HepG2 (cell line): ENCODE measurements around the gene NFKBIL1. TPM values are rescaled to one million over a fixed set of nuclear protein-coding genes. Genes with fewer than 3 reads are reported as not detected.
A peak's percentile ranks its signal among the peaks of the same experiment; 100 is the strongest.

Source experiments
- CHD2 ChIP-seq: IDR thresholded peaks from 2 replicates; pipeline ENCODE4 v1.6.1; 2011; ENCODE audit warnings: low read depth, low read length, improper control_type of control experiment
- ZKSCAN1 ChIP-seq: fragments of 150-350 bp; IDR thresholded peaks from 2 replicates; pipeline ENCODE4 v1.6.1; 2014; ENCODE audit warnings: low read length
- ZNF136 ChIP-seq: sonication (generic); formaldehyde crosslinking; IDR thresholded peaks from 2 replicates; pipeline ENCODE4 v1.8.1; 2022; ENCODE audit warnings: low read depth, mild to moderate bottlenecking, moderate library complexity, missing genetic modification reagents
- ZNF451 ChIP-seq: sonication (generic); formaldehyde crosslinking; IDR thresholded peaks from 2 replicates; pipeline ENCODE4 v1.5.0; 2020; ENCODE audit warnings: mild to moderate bottlenecking, missing genetic modification reagents
- ZNF816 ChIP-seq: sonication (generic); formaldehyde crosslinking; IDR thresholded peaks from 2 replicates; pipeline ENCODE4 v1.8.0; 2022; ENCODE audit warnings: missing genetic modification reagents, mild to moderate bottlenecking, borderline replicate concordance
- ZSCAN20 ChIP-seq: sonication (generic); formaldehyde crosslinking; IDR thresholded peaks from 2 replicates; pipeline ENCODE4 v1.4.0; 2020; ENCODE audit warnings: missing genetic modification reagents, mild to moderate bottlenecking, borderline replicate concordance
- polyA plus RNA-seq, 8 experiments: library from polyadenylated mRNA; depleted of rRNA in 3 of 8; stranded (reverse) in 7 of 8; unstranded in 1 of 8; fragments of >200 nt; fragmentation: Illumina TruSeq in 4 of 8; extraction: Trizol in 4 of 8; gene quantifications; 2 replicates each; pipeline versions ENCODE4 v1.2.1 to v1.2.3, GENCODE V29; 2011 to 2016; ENCODE audit warnings: low read depth in 4 of 8, missing spikeins in 1 of 8, mixed read lengths in 1 of 8; ENCODE audit not compliant: insufficient read depth in 1 of 8
- total RNA-seq, 5 experiments: library from RNA; depleted of rRNA; stranded (reverse); fragments of >200 nt; fragmentation: Illumina TruSeq; extraction: Trizol; gene quantifications; 2 replicates each; pipeline ENCODE4 v1.2.3, GENCODE V29; 2016; ENCODE audit warnings: low read depth in 1 of 5
- TF ChIP-seq, protein P1 (sequence below): sonication (generic); formaldehyde crosslinking; IDR thresholded peaks from 2 replicates; pipeline ENCODE4 v1.4.0; 2020; ENCODE audit warnings: mild to moderate bottlenecking, missing genetic modification reagents
- TF ChIP-seq, protein P2 (sequence below), 2 experiments: fragments of 450-650 bp in 1 of 2; sonication (generic) in 1 of 2; formaldehyde crosslinking in 1 of 2; IDR thresholded peaks; 2 replicates each; pipeline versions ENCODE4 v1.6.1 to v1.8.0; 2016 to 2022; ENCODE audit warnings: antibody characterized with exemption in 1 of 2, mild to moderate bottlenecking in 1 of 2, missing genetic modification reagents in 1 of 2
- TF ChIP-seq, protein P3 (sequence below): fragments of 450-650 bp; IDR thresholded peaks from 2 replicates; pipeline ENCODE4 v1.6.1; 2017; ENCODE audit warnings: mild to moderate bottlenecking
- TF ChIP-seq, protein P4 (sequence below): sonication (generic); formaldehyde crosslinking; IDR thresholded peaks from 2 replicates; pipeline ENCODE4 v1.4.0; 2020; ENCODE audit warnings: mild to moderate bottlenecking, missing genetic modification reagents

The NFKBIL1 gene
- total and polyA plus RNA-seq, 2 of the 13 experiments (the other 11 are each of a cell fraction or from before 2014, with no cell fraction given) = 9.7 to 19.5 TPM

DNA sequence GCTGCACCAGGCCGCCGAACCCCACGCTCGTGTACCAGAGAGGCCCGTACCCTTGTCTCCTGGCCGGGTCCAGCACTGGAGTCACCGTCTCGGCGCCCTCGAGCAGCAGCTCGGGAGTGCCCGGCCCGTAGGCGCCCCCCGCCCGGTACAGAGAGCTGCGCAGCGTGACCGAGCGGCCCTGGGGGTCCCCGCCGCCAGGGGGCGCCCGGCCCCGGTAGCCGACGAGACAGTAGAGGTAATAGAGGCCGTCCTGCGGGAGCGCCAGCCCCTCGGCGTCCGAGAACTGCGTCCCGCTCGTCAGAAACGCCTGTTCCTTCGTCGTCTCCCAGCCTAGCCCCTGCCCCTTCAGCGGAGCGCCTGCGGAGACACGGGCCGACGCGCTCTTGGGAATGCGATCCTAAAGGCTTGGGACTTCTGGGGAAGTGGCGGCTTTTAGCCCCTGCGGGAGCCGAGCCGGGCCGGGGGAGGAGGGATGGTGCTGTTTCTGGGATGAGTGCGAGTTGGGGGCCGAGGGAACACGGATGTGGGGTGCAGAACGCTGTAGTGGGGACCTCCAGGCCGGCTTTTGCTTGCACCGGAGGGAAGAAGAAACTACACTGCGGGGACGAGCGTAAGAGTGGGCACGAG, 33.5 kb downstream of the NFKBIL1 start (continued):
- TF ChIP-seq, protein P1, sequence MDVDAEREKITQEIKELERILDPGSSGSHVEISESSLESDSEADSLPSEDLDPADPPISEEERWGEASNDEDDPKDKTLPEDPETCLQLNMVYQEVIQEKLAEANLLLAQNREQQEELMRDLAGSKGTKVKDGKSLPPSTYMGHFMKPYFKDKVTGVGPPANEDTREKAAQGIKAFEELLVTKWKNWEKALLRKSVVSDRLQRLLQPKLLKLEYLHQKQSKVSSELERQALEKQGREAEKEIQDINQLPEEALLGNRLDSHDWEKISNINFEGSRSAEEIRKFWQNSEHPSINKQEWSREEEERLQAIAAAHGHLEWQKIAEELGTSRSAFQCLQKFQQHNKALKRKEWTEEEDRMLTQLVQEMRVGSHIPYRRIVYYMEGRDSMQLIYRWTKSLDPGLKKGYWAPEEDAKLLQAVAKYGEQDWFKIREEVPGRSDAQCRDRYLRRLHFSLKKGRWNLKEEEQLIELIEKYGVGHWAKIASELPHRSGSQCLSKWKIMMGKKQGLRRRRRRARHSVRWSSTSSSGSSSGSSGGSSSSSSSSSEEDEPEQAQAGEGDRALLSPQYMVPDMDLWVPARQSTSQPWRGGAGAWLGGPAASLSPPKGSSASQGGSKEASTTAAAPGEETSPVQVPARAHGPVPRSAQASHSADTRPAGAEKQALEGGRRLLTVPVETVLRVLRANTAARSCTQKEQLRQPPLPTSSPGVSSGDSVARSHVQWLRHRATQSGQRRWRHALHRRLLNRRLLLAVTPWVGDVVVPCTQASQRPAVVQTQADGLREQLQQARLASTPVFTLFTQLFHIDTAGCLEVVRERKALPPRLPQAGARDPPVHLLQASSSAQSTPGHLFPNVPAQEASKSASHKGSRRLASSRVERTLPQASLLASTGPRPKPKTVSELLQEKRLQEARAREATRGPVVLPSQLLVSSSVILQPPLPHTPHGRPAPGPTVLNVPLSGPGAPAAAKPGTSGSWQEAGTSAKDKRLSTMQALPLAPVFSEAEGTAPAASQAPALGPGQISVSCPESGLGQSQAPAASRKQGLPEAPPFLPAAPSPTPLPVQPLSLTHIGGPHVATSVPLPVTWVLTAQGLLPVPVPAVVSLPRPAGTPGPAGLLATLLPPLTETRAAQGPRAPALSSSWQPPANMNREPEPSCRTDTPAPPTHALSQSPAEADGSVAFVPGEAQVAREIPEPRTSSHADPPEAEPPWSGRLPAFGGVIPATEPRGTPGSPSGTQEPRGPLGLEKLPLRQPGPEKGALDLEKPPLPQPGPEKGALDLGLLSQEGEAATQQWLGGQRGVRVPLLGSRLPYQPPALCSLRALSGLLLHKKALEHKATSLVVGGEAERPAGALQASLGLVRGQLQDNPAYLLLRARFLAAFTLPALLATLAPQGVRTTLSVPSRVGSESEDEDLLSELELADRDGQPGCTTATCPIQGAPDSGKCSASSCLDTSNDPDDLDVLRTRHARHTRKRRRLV (CRISPR knock-in tag) = peak; percentile 46; the same call in 1 of the 2 replicates
- no peak for TF ChIP-seq ZNF816 (CRISPR knock-in tag)
- TF ChIP-seq, protein P2, sequence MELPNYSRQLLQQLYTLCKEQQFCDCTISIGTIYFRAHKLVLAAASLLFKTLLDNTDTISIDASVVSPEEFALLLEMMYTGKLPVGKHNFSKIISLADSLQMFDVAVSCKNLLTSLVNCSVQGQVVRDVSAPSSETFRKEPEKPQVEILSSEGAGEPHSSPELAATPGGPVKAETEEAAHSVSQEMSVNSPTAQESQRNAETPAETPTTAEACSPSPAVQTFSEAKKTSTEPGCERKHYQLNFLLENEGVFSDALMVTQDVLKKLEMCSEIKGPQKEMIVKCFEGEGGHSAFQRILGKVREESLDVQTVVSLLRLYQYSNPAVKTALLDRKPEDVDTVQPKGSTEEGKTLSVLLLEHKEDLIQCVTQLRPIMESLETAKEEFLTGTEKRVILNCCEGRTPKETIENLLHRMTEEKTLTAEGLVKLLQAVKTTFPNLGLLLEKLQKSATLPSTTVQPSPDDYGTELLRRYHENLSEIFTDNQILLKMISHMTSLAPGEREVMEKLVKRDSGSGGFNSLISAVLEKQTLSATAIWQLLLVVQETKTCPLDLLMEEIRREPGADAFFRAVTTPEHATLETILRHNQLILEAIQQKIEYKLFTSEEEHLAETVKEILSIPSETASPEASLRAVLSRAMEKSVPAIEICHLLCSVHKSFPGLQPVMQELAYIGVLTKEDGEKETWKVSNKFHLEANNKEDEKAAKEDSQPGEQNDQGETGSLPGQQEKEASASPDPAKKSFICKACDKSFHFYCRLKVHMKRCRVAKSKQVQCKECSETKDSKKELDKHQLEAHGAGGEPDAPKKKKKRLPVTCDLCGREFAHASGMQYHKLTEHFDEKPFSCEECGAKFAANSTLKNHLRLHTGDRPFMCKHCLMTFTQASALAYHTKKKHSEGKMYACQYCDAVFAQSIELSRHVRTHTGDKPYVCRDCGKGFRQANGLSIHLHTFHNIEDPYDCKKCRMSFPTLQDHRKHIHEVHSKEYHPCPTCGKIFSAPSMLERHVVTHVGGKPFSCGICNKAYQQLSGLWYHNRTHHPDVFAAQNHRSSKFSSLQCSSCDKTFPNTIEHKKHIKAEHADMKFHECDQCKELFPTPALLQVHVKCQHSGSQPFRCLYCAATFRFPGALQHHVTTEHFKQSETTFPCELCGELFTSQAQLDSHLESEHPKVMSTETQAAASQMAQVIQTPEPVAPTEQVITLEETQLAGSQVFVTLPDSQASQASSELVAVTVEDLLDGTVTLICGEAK (IDR thresholded peaks at IDR 0.05) = no peak
- TF ChIP-seq, protein P2 (CRISPR knock-in tag; IDR thresholded peaks at IDR 0.05) = peak; percentile 43; the same call in 1 of the 2 replicates
- no peak for TF ChIP-seq ZKSCAN1
- peak; percentile 38; the same call in 1 of the 2 replicates for TF ChIP-seq ZNF451 (CRISPR knock-in tag)
- TF ChIP-seq ZNF136 (CRISPR knock-in tag) = no peak
- TF ChIP-seq ZSCAN20 (CRISPR knock-in tag) = peak; percentile 29; the same call in 1 of the 2 replicates
- TF ChIP-seq, protein P3, sequence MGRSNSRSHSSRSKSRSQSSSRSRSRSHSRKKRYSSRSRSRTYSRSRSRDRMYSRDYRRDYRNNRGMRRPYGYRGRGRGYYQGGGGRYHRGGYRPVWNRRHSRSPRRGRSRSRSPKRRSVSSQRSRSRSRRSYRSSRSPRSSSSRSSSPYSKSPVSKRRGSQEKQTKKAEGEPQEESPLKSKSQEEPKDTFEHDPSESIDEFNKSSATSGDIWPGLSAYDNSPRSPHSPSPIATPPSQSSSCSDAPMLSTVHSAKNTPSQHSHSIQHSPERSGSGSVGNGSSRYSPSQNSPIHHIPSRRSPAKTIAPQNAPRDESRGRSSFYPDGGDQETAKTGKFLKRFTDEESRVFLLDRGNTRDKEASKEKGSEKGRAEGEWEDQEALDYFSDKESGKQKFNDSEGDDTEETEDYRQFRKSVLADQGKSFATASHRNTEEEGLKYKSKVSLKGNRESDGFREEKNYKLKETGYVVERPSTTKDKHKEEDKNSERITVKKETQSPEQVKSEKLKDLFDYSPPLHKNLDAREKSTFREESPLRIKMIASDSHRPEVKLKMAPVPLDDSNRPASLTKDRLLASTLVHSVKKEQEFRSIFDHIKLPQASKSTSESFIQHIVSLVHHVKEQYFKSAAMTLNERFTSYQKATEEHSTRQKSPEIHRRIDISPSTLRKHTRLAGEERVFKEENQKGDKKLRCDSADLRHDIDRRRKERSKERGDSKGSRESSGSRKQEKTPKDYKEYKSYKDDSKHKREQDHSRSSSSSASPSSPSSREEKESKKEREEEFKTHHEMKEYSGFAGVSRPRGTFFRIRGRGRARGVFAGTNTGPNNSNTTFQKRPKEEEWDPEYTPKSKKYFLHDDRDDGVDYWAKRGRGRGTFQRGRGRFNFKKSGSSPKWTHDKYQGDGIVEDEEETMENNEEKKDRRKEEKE = no peak
- TF ChIP-seq, protein P4, sequence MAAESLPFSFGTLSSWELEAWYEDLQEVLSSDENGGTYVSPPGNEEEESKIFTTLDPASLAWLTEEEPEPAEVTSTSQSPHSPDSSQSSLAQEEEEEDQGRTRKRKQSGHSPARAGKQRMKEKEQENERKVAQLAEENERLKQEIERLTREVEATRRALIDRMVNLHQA = no peak
- no peak; the same call in 1 of the 2 replicates for TF ChIP-seq CHD2
